ENCODE measurements around the gene ZNF814.
"Not testable (repeated sequence)": the region's sequence is repeated elsewhere in the genome, so short reads cannot be mapped to it uniquely, and the experiment has no call there.

Gene ZNF814

GRCh38 chr19:57867868-57868492, 20.9 kb downstream of the ZNF814 start:
- H3K4me1 ChIP-seq (ENCODE audit: control extremely low read depth in 1 of 4, control insufficient read depth in 4 of 4, insufficient read depth in 4 of 4, low read length in 3 of 4) = no peaks in the 10 kb centered on the region
- H3K9me3 ChIP-seq (ENCODE audit: control extremely low read depth in 1 of 5, control insufficient read depth in 4 of 5, insufficient read depth in 2 of 5, low read depth in 1 of 5, low read length in 4 of 5) = peaks cover 6 to 51% (median 44%) of the 10 kb centered on the region in 5 experiments
- no peaks in the 10 kb centered on the region for H3K27me3 ChIP-seq (replicated peaks in 2 of 5; ENCODE audit: control insufficient read depth in 4 of 5, insufficient read depth in 5 of 5, low read length in 4 of 5)
- ChIA-PET POLR2A (interaction anchor here (0.6 kb wide), 2 partner anchors 33 to 177 kb away, joined by 3 read pairs; no protein-coding TSS in a partner anchor), CTCF (interaction anchor here (0.9 kb wide), 1 partner anchor 17 kb away, joined by 3 read pairs; no protein-coding TSS in a partner anchor)
- H3K36me3 ChIP-seq (ENCODE audit: control insufficient read depth in 4 of 4, insufficient read depth in 4 of 4, low read length in 3 of 4) = peaks cover 22 to 84% (median 50%) of the 10 kb centered on the region in 4 experiments
- WGBS (ENCODE audit: insufficient coverage) = 97% methylated on average over 5 of the region's 7 CpGs
- H3K4me3 ChIP-seq (ENCODE audit: control insufficient read depth in 1 of 7, extremely low read depth in 1 of 7, insufficient read depth in 4 of 7, low read depth in 2 of 7, low read length in 6 of 7) = no peak overlapping the region
- no peak for DNase-seq
- H3K27ac ChIP-seq (ENCODE audit: insufficient read depth in 1 of 2, low read depth in 1 of 2, low read length in 2 of 2, poor library complexity in 1 of 2, severe bottlenecking in 2 of 2) = no peak overlapping the region

- H3K27me3 ChIP-seq (replicated peaks in 2 of 5; ENCODE audit: control insufficient read depth in 4 of 5, insufficient read depth in 5 of 5, low read length in 4 of 5); CTCF ChIA-PET; DNase-seq; H3K4me1 ChIP-seq (ENCODE audit: control extremely low read depth in 1 of 4, control insufficient read depth in 4 of 4, insufficient read depth in 4 of 4, low read length in 3 of 4); H3K4me3 ChIP-seq (ENCODE audit: control insufficient read depth in 1 of 7, extremely low read depth in 1 of 7, insufficient read depth in 4 of 7, low read depth in 2 of 7, low read length in 6 of 7); H3K27ac ChIP-seq (ENCODE audit: insufficient read depth in 1 of 2, low read depth in 1 of 2, low read length in 2 of 2, poor library complexity in 1 of 2, severe bottlenecking in 2 of 2): not testable (repeated sequence)
- peaks cover 10 to 91% (median 58%) of the 10 kb centered on the region in 4 experiments for H3K36me3 ChIP-seq (ENCODE audit: control insufficient read depth in 4 of 4, insufficient read depth in 4 of 4, low read length in 3 of 4)
- WGBS (ENCODE audit: insufficient coverage) = 94% methylated on average over 2 of the region's 3 CpGs
- POLR2A ChIA-PET = interaction anchor here (0.6 kb wide), 1 partner anchor 12 kb away, joined by 3 read pairs; no protein-coding TSS in a partner anchor
- peaks cover 0 to 37% (median 16%) of the 10 kb centered on the region in 5 experiments for H3K9me3 ChIP-seq (ENCODE audit: control extremely low read depth in 1 of 5, control insufficient read depth in 4 of 5, insufficient read depth in 2 of 5, low read depth in 1 of 5, low read length in 4 of 5)
These were observed 26.5 kb downstream of the ZNF814 start for GRCh38 chr19:57862351-57862750.

- POLR2A ChIA-PET; H3K4me3 ChIP-seq (ENCODE audit: control insufficient read depth in 1 of 7, extremely low read depth in 1 of 7, insufficient read depth in 4 of 7, low read depth in 2 of 7, low read length in 6 of 7); H3K9me3 ChIP-seq (ENCODE audit: control extremely low read depth in 1 of 5, control insufficient read depth in 4 of 5, insufficient read depth in 2 of 5, low read depth in 1 of 5, low read length in 4 of 5); CTCF ChIA-PET; H3K27ac ChIP-seq (ENCODE audit: insufficient read depth in 1 of 2, low read depth in 1 of 2, low read length in 2 of 2, poor library complexity in 1 of 2, severe bottlenecking in 2 of 2); DNase-seq; H3K27me3 ChIP-seq (replicated peaks in 2 of 5; ENCODE audit: control insufficient read depth in 4 of 5, insufficient read depth in 5 of 5, low read length in 4 of 5): not testable (repeated sequence)
- Histone ChIP-seq H3K4me1 (ENCODE audit: control extremely low read depth in 1 of 4, control insufficient read depth in 4 of 4, insufficient read depth in 4 of 4, low read length in 3 of 4) (peaks cover 0 to 18% (median 8%) of the 10 kb centered on the region in 4 experiments), H3K36me3 (ENCODE audit: control insufficient read depth in 4 of 4, insufficient read depth in 4 of 4, low read length in 3 of 4) (peaks cover 2 to 38% (median 19%) of the 10 kb centered on the region in 4 experiments)
- WGBS (ENCODE audit: insufficient coverage) = no CpG with 5 or more reads among the region's 2 CpGs
These were observed 34.7 kb downstream of the ZNF814 start for GRCh38 chr19:57854117-57854516.

GRCh38 chr19:57851812-57852603, 36.8 kb downstream of the ZNF814 start:
- H3K9me3 ChIP-seq (ENCODE audit: control extremely low read depth in 1 of 5, control insufficient read depth in 4 of 5, insufficient read depth in 2 of 5, low read depth in 1 of 5, low read length in 4 of 5); DNase-seq; H3K27ac ChIP-seq (ENCODE audit: insufficient read depth in 1 of 2, low read depth in 1 of 2, low read length in 2 of 2, poor library complexity in 1 of 2, severe bottlenecking in 2 of 2); H3K4me3 ChIP-seq (ENCODE audit: control insufficient read depth in 1 of 7, extremely low read depth in 1 of 7, insufficient read depth in 4 of 7, low read depth in 2 of 7, low read length in 6 of 7); H3K27me3 ChIP-seq (replicated peaks in 2 of 5; ENCODE audit: control insufficient read depth in 4 of 5, insufficient read depth in 5 of 5, low read length in 4 of 5); POLR2A ChIA-PET: not testable (repeated sequence)
- Histone ChIP-seq H3K4me1 (ENCODE audit: control extremely low read depth in 1 of 4, control insufficient read depth in 4 of 4, insufficient read depth in 4 of 4, low read length in 3 of 4) (peaks cover 0 to 18% (median 8%) of the 10 kb centered on the region in 4 experiments), H3K36me3 (ENCODE audit: control insufficient read depth in 4 of 4, insufficient read depth in 4 of 4, low read length in 3 of 4) (peaks cover 0 to 27% (median 8%) of the 10 kb centered on the region in 4 experiments)
- WGBS (ENCODE audit: insufficient coverage) = 91% methylated on average over 3 of the region's 6 CpGs
- CTCF ChIA-PET = interaction anchor here (0.8 kb wide), 1 partner anchor 24 kb away, joined by 3 read pairs; no protein-coding TSS in a partner anchor

GRCh38 chr19:57850553-57851017, 38.3 kb downstream of the ZNF814 start:
- no peak for DNase-seq
- Histone ChIP-seq H3K27ac (ENCODE audit: insufficient read depth in 1 of 2, low read depth in 1 of 2, low read length in 2 of 2, poor library complexity in 1 of 2, severe bottlenecking in 2 of 2) (peak overlapping the region in 1 of 2 experiments; percentile 83), H3K36me3 (ENCODE audit: control insufficient read depth in 4 of 4, insufficient read depth in 4 of 4, low read length in 3 of 4) (peaks cover 0 to 23% (median under 1%) of the 10 kb centered on the region in 4 experiments), H3K4me1 (ENCODE audit: control extremely low read depth in 1 of 4, control insufficient read depth in 4 of 4, insufficient read depth in 4 of 4, low read length in 3 of 4) (peaks cover 0 to 18% (median 8%) of the 10 kb centered on the region in 4 experiments), H3K4me3 (ENCODE audit: control insufficient read depth in 1 of 7, extremely low read depth in 1 of 7, insufficient read depth in 4 of 7, low read depth in 2 of 7, low read length in 6 of 7) (peak overlapping the region; percentile 54 to 94 (median 87)), H3K27me3 (replicated peaks in 2 of 5; ENCODE audit: control insufficient read depth in 4 of 5, insufficient read depth in 5 of 5, low read length in 4 of 5) (no peaks in the 10 kb centered on the region), H3K9me3 (ENCODE audit: control extremely low read depth in 1 of 5, control insufficient read depth in 4 of 5, insufficient read depth in 2 of 5, low read depth in 1 of 5, low read length in 4 of 5) (no peaks in the 10 kb centered on the region)
- WGBS (ENCODE audit: insufficient coverage) = 42% methylated on average over 11 of the region's 11 CpGs
- CTCF ChIA-PET = no interaction called here
- POLR2A ChIA-PET = interaction anchor here (0.6 kb wide), 1 partner anchor 11 kb away, joined by 3 read pairs; no protein-coding TSS in a partner anchor

GRCh38 chr19:57849666-57850473, 39.0 kb downstream of the ZNF814 start, which contains the start of gene ZNF587:
TSS of gene ZNF587 (plus strand) at chr19:57849859. CDS start at chr19:57850039, 180 bp downstream.
- DNase-seq = peak; percentile 79 to 93 (median 88)
- H3K4me3 ChIP-seq (ENCODE audit: control insufficient read depth in 1 of 7, extremely low read depth in 1 of 7, insufficient read depth in 4 of 7, low read depth in 2 of 7, low read length in 6 of 7) = peak within 1 kb of the TSS; percentile 54 to 94 (median 87)
- H3K9me3 ChIP-seq (ENCODE audit: control extremely low read depth in 1 of 5, control insufficient read depth in 4 of 5, insufficient read depth in 2 of 5, low read depth in 1 of 5, low read length in 4 of 5); CTCF ChIA-PET; H3K27me3 ChIP-seq (replicated peaks in 2 of 5; ENCODE audit: control insufficient read depth in 4 of 5, insufficient read depth in 5 of 5, low read length in 4 of 5): not testable (repeated sequence)
- POLR2A ChIA-PET = interaction anchor here (0.6 kb wide), 1 partner anchor 12 kb away, joined by 3 read pairs; no protein-coding TSS in a partner anchor
- H3K27ac ChIP-seq (ENCODE audit: insufficient read depth in 1 of 2, low read depth in 1 of 2, low read length in 2 of 2, poor library complexity in 1 of 2, severe bottlenecking in 2 of 2) = peak within 1 kb of the TSS; percentile 40 to 83
- H3K4me1 ChIP-seq (ENCODE audit: control extremely low read depth in 1 of 4, control insufficient read depth in 4 of 4, insufficient read depth in 4 of 4, low read length in 3 of 4) = peaks cover 0 to 18% (median 8%) of the 10 kb centered on the region in 4 experiments
- peaks cover 0 to 21% (median 0%) of the 10 kb centered on the region in 4 experiments for H3K36me3 ChIP-seq (ENCODE audit: control insufficient read depth in 4 of 4, insufficient read depth in 4 of 4, low read length in 3 of 4)
- WGBS (ENCODE audit: insufficient coverage) = under 1% methylated on average over 28 of the region's 42 CpGs
